Renal cortex interstitium (tissue), 11 donors: ENCODE measurements around the gene MELTF. TPM values are rescaled to one million over a fixed set of nuclear protein-coding genes. Genes with fewer than 3 reads are reported as not detected.

Experiments used
- DNase-seq, 11 donors: peaks; one replicate each; pipeline ENCODE4 v3.0.0-alpha.2; 2013; ENCODE audit warnings: low read depth in 9 of 11, low spot score in 4 of 11; ENCODE audit errors: extremely low read depth in 1 of 11
- polyA plus RNA-seq, 3 donors: library from polyadenylated mRNA; unstranded; fragments of 120-200 nt; gene quantifications; one replicate each; pipeline ENCODE4 v1.2.1, GENCODE V29; 2013; ENCODE audit not compliant: insufficient read length in 3 of 3

MELTF gene
- polyA plus RNA-seq, 3 donors: 2.7 to 4.5 (median 3.2) TPM

GRCh38 chr3:196962930-196963630 lies 66.5 kb downstream of the MELTF start:
- no peak for DNase-seq

- no peak for DNase-seq
Observed at GRCh38 chr3:196962108-196962929, 67.3 kb downstream of the MELTF start.

- no peak for DNase-seq
Observed at GRCh38 chr3:196954832-196955231, 74.8 kb downstream of the MELTF start.

Other genes starting within 250 kb of the MELTF start
- 10 to 100 TPM; 20.4 to 32.4 (median 22.5) TPM for gene SENP5, start 161.9 kb downstream of the MELTF start, polyA plus RNA-seq
- gene NCBP2, start 87.3 kb downstream of the MELTF start, polyA plus RNA-seq: 100 to 1,000 TPM in 1 of 3 donors, 10 to 100 TPM in 2; 95.3 to 117 (median 95.7) TPM
- 1 to 10 TPM in 2 of 3 donors, under 1 TPM in 1; 0.96 to 2.9 (median 1.0) TPM for gene PIGZ, start 61.0 kb downstream of the MELTF start, polyA plus RNA-seq